Heart left ventricle (tissue), 16 donors: Measurements from ENCODE around the gene SIN3B. TPM values are rescaled to one million over a fixed set of nuclear protein-coding genes. Genes with fewer than 3 reads are reported as not detected.

ENCODE experiments used
- ATAC-seq, 4 donors: fragments of 200-7000 bp; cut with Tn5 transposase; one replicate each; pipeline ENCODE4 v1.9.1; 2020 to 2022; ENCODE audit warnings: moderate library complexity in 4 of 4, mild to moderate bottlenecking in 3 of 4, moderate number of reproducible peaks in 1 of 4
- DNase-seq, 5 donors: peaks; one replicate each; pipeline ENCODE4 v3.0.0-alpha.2; 2020
- H3K27ac ChIP-seq, 12 donors: fragments of 200-600 bp; sonication (generic) in 4 of 12; one replicate each; pipeline versions ENCODE4 v1.5.0 to v1.8.0; 2016 to 2022; ENCODE audit warnings: mild to moderate bottlenecking in 2 of 12
- H3K27me3 ChIP-seq, 9 donors: fragments of 200-600 bp; sonication (generic) in 2 of 9; one replicate each; pipeline versions ENCODE4 v1.5.1 to v1.8.0; 2016 to 2022; ENCODE audit warnings: mild to moderate bottlenecking in 3 of 9
- H3K36me3 ChIP-seq, 9 donors: fragments of 200-600 bp; sonication (generic) in 2 of 9; one replicate each; pipeline versions ENCODE4 v1.5.0 to v1.8.0; 2018 to 2022; ENCODE audit warnings: mild to moderate bottlenecking in 2 of 9
- H3K4me1 ChIP-seq, 12 donors: fragments of 200-600 bp; sonication (generic) in 4 of 12; one replicate each; pipeline versions ENCODE4 v1.5.0 to v1.8.0; 2016 to 2022; ENCODE audit warnings: mild to moderate bottlenecking in 3 of 12
- H3K4me3 ChIP-seq, 12 donors: fragments of 200-600 bp; sonication (generic) in 4 of 12; one replicate each; pipeline versions ENCODE4 v1.5.0 to v1.8.0; 2017 to 2022; ENCODE audit warnings: mild to moderate bottlenecking in 9 of 12, moderate library complexity in 4 of 12
- H3K9me3 ChIP-seq, 12 donors: fragments of 200-600 bp; sonication (generic) in 4 of 12; one replicate each; pipeline versions ENCODE4 v1.5.0 to v1.8.0; 2016 to 2022; ENCODE audit warnings: mild to moderate bottlenecking in 1 of 12
- POLR2A ChIP-seq, 2 donors: fragments of 450-650 bp; IDR thresholded peaks; one replicate each; pipeline ENCODE4 v1.6.1; 2017; ENCODE audit warnings: antibody characterized with exemption in 2 of 2, mild to moderate bottlenecking in 2 of 2, moderate library complexity in 2 of 2
- WGBS, 4 donors: extraction: QIAGEN DNeasy Blood & Tissue Kit in 2 of 4; methylation state at CpG; one replicate each; pipeline versions ENCODE4 v1.1.5 to v1.1.7; 2013 to 2018; 5-methylcytosine and 5-hydroxymethylcytosine counted together
- intact Hi-C, 10 donors: fragments of 100-400 bp; cut with DNase I; formaldehyde crosslinking; loops; one replicate each; pipeline versions ENCODE4 v1.11.1 to v1.14.2; 2022
- long read RNA-seq, 3 donors: library from polyadenylated mRNA; unstranded; transcript quantifications; one replicate each; pipeline ENCODE4 v2.0.0, GENCODE V29; 2020 to 2021
- polyA plus RNA-seq, 2 donors: library from polyadenylated mRNA; stranded (reverse); fragments of 200-250 nt; gene quantifications; one replicate each; pipeline ENCODE4 v1.2.3, GENCODE V29; 2013
- total RNA-seq, 9 donors: library from RNA; depleted of rRNA in 2 of 9; stranded (reverse); fragments of >200 nt in 2 of 9; fragmentation: NEBNext Ultra II Directional in 3 of 9; extraction: Animal tissue kit (Norgen Biotek cat#: 25700) in 3 of 9; gene quantifications; one replicate each; pipeline versions ENCODE4 v1.1.0 to v1.2.4, GENCODE V29; 2016 to 2023
- TF ChIP-seq, protein P1 (sequence below), 12 donors: fragments of 200-600 bp; sonication (generic) in 4 of 12; IDR thresholded peaks; one replicate each; pipeline versions ENCODE4 v1.5.0 to v1.8.0; 2018 to 2022; ENCODE audit warnings: antibody characterized with exemption in 12 of 12, mild to moderate bottlenecking in 5 of 12
- donor health status: ischemic (EF 13 %, LVEDD 7.1; RV severe dilation, severe dysfunction).
- donor health status: healthy with polysubstance abuse.
- donor health status: DM: no; HTN: yes; CAD: no.
- donor health status: DM: no; HTN: no; CAD: no.
- donor health status: ischemic (EF 25% LVEDD 6.9; RV normal size, moderate dysfunction).
- donor health status: ischemic (EF 25% LVEDD 5.7; RV mildly dilated, moderate dysfunction).
- donor health status: healthy.
- donor health status: DM: yes; HTN: yes; CAD: no.
- donor health status: ischemic (EF 35%, LVEDD 5.7; RV mildly dilated, moderate dysfunction).
- donor health status: nonischemic (EF 11% LVEDD 7.7; RV severe dilation, severe dysfunction).
- donor health status: DM: yes; HTN: yes; CAD: no.
- donor health status: PGD.
- donor health status: ischemic (EF 29% LVEDD 5.4; RV normal size, mild dysfunction).
- donor health status: nonischemic (EF 23%, LVEDD 6.1; RV moderate dilation, normal function).

Gene SIN3B, protein sequence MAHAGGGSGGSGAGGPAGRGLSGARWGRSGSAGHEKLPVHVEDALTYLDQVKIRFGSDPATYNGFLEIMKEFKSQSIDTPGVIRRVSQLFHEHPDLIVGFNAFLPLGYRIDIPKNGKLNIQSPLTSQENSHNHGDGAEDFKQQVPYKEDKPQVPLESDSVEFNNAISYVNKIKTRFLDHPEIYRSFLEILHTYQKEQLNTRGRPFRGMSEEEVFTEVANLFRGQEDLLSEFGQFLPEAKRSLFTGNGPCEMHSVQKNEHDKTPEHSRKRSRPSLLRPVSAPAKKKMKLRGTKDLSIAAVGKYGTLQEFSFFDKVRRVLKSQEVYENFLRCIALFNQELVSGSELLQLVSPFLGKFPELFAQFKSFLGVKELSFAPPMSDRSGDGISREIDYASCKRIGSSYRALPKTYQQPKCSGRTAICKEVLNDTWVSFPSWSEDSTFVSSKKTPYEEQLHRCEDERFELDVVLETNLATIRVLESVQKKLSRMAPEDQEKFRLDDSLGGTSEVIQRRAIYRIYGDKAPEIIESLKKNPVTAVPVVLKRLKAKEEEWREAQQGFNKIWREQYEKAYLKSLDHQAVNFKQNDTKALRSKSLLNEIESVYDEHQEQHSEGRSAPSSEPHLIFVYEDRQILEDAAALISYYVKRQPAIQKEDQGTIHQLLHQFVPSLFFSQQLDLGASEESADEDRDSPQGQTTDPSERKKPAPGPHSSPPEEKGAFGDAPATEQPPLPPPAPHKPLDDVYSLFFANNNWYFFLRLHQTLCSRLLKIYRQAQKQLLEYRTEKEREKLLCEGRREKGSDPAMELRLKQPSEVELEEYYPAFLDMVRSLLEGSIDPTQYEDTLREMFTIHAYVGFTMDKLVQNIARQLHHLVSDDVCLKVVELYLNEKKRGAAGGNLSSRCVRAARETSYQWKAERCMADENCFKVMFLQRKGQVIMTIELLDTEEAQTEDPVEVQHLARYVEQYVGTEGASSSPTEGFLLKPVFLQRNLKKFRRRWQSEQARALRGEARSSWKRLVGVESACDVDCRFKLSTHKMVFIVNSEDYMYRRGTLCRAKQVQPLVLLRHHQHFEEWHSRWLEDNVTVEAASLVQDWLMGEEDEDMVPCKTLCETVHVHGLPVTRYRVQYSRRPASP
- total RNA-seq (10 to 100 TPM; 15.2 to 36.6 (median 24.7) TPM), polyA plus RNA-seq (10 to 100 TPM; 18.2 to 20.7 TPM)
- long read RNA-seq, donor 1, full-length matches to known transcripts = 11 of 26 reads
- long read RNA-seq, donor 1, partial matches to known transcripts = 7 of 26 reads
- long read RNA-seq, donor 1, other reads (novel, unspliced or antisense) = 8 of 26 reads
- long read RNA-seq, donor 2, partial matches to known transcripts = 7 of 20 reads
- long read RNA-seq, donor 2, other reads (novel, unspliced or antisense) = 6 of 20 reads
- long read RNA-seq, donor 3, partial matches to known transcripts = 4 of 9 reads
- long read RNA-seq, donor 3, other reads (novel, unspliced or antisense) = 3 of 9 reads

DNA sequence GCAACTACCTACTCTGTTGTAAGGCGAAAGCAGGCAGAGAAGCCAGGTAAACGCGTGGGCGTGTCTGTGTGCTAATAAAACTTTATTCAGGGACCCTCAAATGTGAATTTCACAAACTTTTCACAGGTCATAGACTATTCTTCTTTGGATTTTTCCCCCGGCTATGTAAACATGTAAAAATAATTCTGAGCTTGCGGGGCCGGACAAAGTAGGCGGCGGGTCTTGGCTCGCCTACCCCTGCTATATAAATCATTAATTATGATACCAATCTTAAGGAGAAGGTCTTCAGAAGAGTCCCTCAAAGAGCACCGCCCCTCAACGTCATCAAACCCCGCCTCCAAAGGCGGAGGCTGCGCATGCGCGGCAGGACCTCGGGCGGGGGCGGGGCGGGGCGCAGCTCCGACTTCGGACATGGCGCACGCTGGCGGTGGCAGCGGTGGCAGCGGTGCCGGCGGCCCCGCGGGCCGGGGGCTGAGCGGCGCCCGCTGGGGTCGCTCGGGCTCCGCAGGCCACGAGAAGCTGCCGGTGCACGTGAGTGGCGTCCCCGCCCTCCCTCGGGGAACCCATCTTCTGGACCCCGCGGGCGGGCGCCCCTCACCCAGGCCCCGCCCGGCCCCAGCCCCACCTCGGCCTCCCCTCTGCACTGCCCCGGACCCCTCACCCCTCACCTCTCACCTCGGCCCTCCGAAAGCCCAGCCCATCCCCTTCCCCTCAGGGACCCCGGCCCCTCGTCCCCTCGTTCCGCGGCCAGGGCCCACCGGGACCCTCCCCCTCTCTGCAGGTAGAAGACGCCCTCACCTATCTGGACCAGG lies at the start of gene SIN3B:
SIN3B (plus strand) TSS at position 389 of the 812 bp plus-strand sequence; CDS start at position 412, 23 bp downstream.
- peak; percentile 28 to 67 for TF ChIP-seq POLR2A (IDR thresholded peaks at IDR 0.05)
- TF ChIP-seq, protein P1, sequence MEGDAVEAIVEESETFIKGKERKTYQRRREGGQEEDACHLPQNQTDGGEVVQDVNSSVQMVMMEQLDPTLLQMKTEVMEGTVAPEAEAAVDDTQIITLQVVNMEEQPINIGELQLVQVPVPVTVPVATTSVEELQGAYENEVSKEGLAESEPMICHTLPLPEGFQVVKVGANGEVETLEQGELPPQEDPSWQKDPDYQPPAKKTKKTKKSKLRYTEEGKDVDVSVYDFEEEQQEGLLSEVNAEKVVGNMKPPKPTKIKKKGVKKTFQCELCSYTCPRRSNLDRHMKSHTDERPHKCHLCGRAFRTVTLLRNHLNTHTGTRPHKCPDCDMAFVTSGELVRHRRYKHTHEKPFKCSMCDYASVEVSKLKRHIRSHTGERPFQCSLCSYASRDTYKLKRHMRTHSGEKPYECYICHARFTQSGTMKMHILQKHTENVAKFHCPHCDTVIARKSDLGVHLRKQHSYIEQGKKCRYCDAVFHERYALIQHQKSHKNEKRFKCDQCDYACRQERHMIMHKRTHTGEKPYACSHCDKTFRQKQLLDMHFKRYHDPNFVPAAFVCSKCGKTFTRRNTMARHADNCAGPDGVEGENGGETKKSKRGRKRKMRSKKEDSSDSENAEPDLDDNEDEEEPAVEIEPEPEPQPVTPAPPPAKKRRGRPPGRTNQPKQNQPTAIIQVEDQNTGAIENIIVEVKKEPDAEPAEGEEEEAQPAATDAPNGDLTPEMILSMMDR (IDR thresholded peaks at IDR 0.05) = no peak

DNA sequence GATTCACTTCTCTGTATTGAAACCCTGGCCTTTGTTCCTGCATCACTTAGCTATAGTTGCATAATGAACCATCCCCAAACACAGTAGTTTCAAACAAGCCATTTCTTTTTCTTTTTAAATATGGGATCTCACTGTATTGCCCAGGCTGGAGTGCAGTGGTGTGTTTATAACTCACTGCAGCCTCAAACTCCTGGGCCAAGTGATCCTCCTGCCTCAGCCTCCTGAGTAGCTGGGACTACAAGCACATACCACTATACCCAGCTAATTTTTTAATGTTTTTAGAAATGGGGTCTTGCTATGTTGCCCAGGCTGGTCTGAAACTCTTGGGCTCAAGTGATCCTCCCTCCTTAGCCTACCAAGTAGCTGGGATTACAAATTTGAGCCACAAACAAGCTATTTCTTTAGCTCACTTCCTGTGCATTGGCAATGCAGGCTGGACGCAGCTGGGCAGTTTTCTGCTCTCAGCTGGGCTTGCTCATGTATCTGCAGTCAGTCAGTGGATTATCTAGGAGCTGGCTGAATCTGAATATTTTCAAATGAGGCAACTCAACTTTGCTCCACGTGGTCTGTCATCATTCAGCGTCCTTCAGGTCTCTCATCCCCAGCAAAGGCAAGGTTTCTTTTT lies 49.5 kb upstream of the SIN3B start:
- intact Hi-C loops = loop anchor here in 5 of 10 donors (10.0 kb wide), 3 partner anchors 115 to 505 kb away; partner anchors contain the start of gene ANKLE1 (in 2 of the 5)
- ATAC-seq = peak in 1 of 4 donors; percentile 59
- no peak for DNase-seq
- Histone ChIP-seq H3K27ac (no peak overlapping the region), H3K4me1 (no peaks in the 10 kb centered on the region), H3K9me3 (no peaks in the 10 kb centered on the region), H3K4me3 (no peak overlapping the region), H3K36me3 (no peaks in the 10 kb centered on the region), H3K27me3 (no peaks in the 10 kb centered on the region)
- TF ChIP-seq POLR2A (IDR thresholded peaks at IDR 0.05) = no peak
- TF ChIP-seq, protein P1 (IDR thresholded peaks at IDR 0.05) = no peak
- WGBS, 4 donors = 49 to 71% (median 50%) methylated on average over 3 of the region's 3 CpGs

More for the DNA sequence above, at the start of gene SIN3B:
- ATAC-seq (peak; percentile 60 to 92 (median 90)), DNase-seq (peak; percentile 83 to 93 (median 86))
- Histone ChIP-seq H3K27me3 (no peaks in the 10 kb centered on the region), H3K9me3 (no peaks in the 10 kb centered on the region), H3K27ac (peak within 1 kb of the TSS; percentile 53 to 91 (median 75)), H3K4me3 (peak within 1 kb of the TSS; percentile 61 to 99 (median 78)), H3K4me1 (peaks cover 0 to 46% (median 23%) of the 10 kb centered on the region in 12 donors), H3K36me3 (peaks cover 0 to 36% (median 32%) of the 10 kb centered on the region in 9 donors)
- intact Hi-C loops = loop anchor here in 3 of 10 donors (5.0 kb wide), 2 partner anchors 57 to 68 kb away; no protein-coding TSS in a partner anchor
- 2 to 6% (median 2%) methylated on average over 41 to 63 of the region's 63 CpGs for WGBS, 4 donors

DNA sequence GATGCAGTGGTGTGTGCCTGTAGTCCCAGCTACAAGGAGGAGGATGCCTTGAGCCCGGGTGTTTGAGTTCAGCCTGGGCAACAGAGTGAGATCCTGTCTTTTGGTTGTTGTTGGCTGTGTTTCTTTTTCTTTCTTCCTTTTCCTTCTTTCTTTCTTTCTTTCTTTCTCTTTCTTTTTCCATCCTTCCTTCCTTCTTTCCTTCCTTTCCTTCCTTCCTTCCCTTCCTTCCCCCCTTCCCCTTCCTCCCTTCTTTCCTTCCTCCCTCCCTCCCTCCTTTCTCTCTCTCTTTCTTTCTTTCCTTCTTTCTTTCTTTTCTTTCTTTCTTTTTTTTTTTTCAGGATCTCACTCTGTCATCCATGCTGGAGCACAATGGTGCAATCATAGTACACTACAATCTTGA lies 46.5 kb upstream of the SIN3B start:
- Histone ChIP-seq H3K9me3 (no peaks in the 10 kb centered on the region), H3K4me3 (no peak overlapping the region), H3K27me3 (no peaks in the 10 kb centered on the region), H3K4me1 (no peaks in the 10 kb centered on the region), H3K27ac (no peak overlapping the region), H3K36me3 (no peaks in the 10 kb centered on the region)
- WGBS, 4 donors = 74 to 88% (median 75%) methylated on average over 1 of the region's 1 CpG
- no peak for TF ChIP-seq POLR2A (IDR thresholded peaks at IDR 0.05)
- TF ChIP-seq, protein P1 (IDR thresholded peaks at IDR 0.05) = no peak
- intact Hi-C loops = loop anchor here in 1 of 10 donors (10.0 kb wide), 1 partner anchor 122 kb away; no protein-coding TSS in a partner anchor
- no peak for DNase-seq
- ATAC-seq = no peak
